GM21717 (cell line): ENCODE results near the gene MAL.

ENCODE experiments used
- ATAC-seq: cut with Tn5 transposase; IDR thresholded peaks from one replicate; pipeline ENCODE4 v1.9.1; 2021; ENCODE audit warnings: mild to moderate bottlenecking, moderate library complexity; ENCODE audit not compliant: unreplicated experiment

Gene MAL

GRCh38 chr2:95046371-95047112 lies 21.0 kb downstream of the MAL start:
- ATAC-seq: no peak

- ATAC-seq: no peak
These were observed 22.4 kb downstream of the MAL start for GRCh38 chr2:95047629-95048510.

- ATAC-seq: no peak
These were observed 23.5 kb downstream of the MAL start for GRCh38 chr2:95048825-95049682.

GRCh38 chr2:95049683-95049955 lies 24.1 kb downstream of the MAL start:
- ATAC-seq: no peak

- no peak for ATAC-seq
These were observed 24.5 kb downstream of the MAL start for GRCh38 chr2:95049961-95050360.

GRCh38 chr2:95050385-95051300 lies 25.1 kb downstream of the MAL start:
- no peak for ATAC-seq

- ATAC-seq: no peak
These were observed 26.1 kb downstream of the MAL start for GRCh38 chr2:95051626-95052025.

- no peak for ATAC-seq
These were observed 26.8 kb downstream of the MAL start for GRCh38 chr2:95052307-95052706.

- no peak for ATAC-seq
These were observed 27.4 kb downstream of the MAL start for GRCh38 chr2:95052804-95053479.

- no peak for ATAC-seq
These were observed 28.0 kb downstream of the MAL start for GRCh38 chr2:95053543-95053942.

- ATAC-seq: no peak
These were observed 28.5 kb downstream of the MAL start for GRCh38 chr2:95054016-95054415.

GRCh38 chr2:95055262-95055661 lies 29.8 kb downstream of the MAL start:
- no peak for ATAC-seq

GRCh38 chr2:95056044-95056443 lies 30.5 kb downstream of the MAL start:
- no peak for ATAC-seq

GRCh38 chr2:95056461-95057459 lies 31.3 kb downstream of the MAL start:
- ATAC-seq: no peak

- ATAC-seq: no peak
These were observed 32.2 kb downstream of the MAL start for GRCh38 chr2:95057535-95058370.

GRCh38 chr2:95058466-95058988 lies 33.0 kb downstream of the MAL start:
- no peak for ATAC-seq

GRCh38 chr2:95058989-95059641 lies 33.6 kb downstream of the MAL start:
- ATAC-seq: no peak
